IMR-90 (cell line): ENCODE measurements around the gene CDS1.

Source experiments
- CEBPB ChIP-seq: IDR thresholded peaks from 2 replicates; pipeline ENCODE4 v1.6.1; 2012; ENCODE audit warnings: low read depth, low read length, improper control_type of control experiment
- MAFK ChIP-seq: IDR thresholded peaks from 2 replicates; pipeline ENCODE4 v1.6.1; 2012; ENCODE audit warnings: low read depth, low read length, improper control_type of control experiment
- NFE2L2 ChIP-seq: fragments of 150-350 bp; IDR thresholded peaks from 2 replicates; pipeline ENCODE4 v1.6.1; 2016; ENCODE audit warnings: low read depth, mild to moderate bottlenecking, low read length
- POLR2A ChIP-seq: IDR thresholded peaks from 2 replicates; pipeline ENCODE4 v1.6.1; 2012; ENCODE audit warnings: mild to moderate bottlenecking, low read depth, low read length
- RAD21 ChIP-seq: IDR thresholded peaks from 2 replicates; pipeline ENCODE4 v1.6.1; 2012; ENCODE audit warnings: low read length, improper control_type of control experiment
- RFX5 ChIP-seq: IDR thresholded peaks from 2 replicates; pipeline ENCODE4 v1.8.0; 2012; ENCODE audit warnings: low read depth, mild to moderate bottlenecking, low read length, moderate library complexity
- SMC3 ChIP-seq: fragments of 150-350 bp; IDR thresholded peaks from 2 replicates; pipeline ENCODE4 v1.6.1; 2016; ENCODE audit warnings: low read depth, mild to moderate bottlenecking, antibody characterized with exemption, low read length, moderate library complexity
- TF ChIP-seq, protein P1 (sequence below): conservative IDR thresholded peaks from 2 replicates; pipeline ENCODE4 v1.5.1; 2012; ENCODE audit warnings: mild to moderate bottlenecking, low read depth, low read length, improper control_type of control experiment

GRCh38 chr4:84678976-84679744, 96.2 kb downstream of the CDS1 start:
- no peak for TF ChIP-seq POLR2A
- TF ChIP-seq, protein P1, sequence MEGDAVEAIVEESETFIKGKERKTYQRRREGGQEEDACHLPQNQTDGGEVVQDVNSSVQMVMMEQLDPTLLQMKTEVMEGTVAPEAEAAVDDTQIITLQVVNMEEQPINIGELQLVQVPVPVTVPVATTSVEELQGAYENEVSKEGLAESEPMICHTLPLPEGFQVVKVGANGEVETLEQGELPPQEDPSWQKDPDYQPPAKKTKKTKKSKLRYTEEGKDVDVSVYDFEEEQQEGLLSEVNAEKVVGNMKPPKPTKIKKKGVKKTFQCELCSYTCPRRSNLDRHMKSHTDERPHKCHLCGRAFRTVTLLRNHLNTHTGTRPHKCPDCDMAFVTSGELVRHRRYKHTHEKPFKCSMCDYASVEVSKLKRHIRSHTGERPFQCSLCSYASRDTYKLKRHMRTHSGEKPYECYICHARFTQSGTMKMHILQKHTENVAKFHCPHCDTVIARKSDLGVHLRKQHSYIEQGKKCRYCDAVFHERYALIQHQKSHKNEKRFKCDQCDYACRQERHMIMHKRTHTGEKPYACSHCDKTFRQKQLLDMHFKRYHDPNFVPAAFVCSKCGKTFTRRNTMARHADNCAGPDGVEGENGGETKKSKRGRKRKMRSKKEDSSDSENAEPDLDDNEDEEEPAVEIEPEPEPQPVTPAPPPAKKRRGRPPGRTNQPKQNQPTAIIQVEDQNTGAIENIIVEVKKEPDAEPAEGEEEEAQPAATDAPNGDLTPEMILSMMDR: no peak
- no peak for TF ChIP-seq CEBPB
- TF ChIP-seq RAD21: no peak
- no peak for TF ChIP-seq MAFK
- TF ChIP-seq RFX5: no peak
- TF ChIP-seq NFE2L2: no peak
- no peak for TF ChIP-seq SMC3
